HG03095 (cell line): ENCODE measurements around the gene RTN4RL1.

Source experiments
- ATAC-seq: cut with Tn5 transposase; IDR thresholded peaks from one replicate; pipeline ENCODE4 v1.9.1; 2021; ENCODE audit warnings: moderate library complexity; ENCODE audit not compliant: unreplicated experiment

The RTN4RL1 gene

DNA sequence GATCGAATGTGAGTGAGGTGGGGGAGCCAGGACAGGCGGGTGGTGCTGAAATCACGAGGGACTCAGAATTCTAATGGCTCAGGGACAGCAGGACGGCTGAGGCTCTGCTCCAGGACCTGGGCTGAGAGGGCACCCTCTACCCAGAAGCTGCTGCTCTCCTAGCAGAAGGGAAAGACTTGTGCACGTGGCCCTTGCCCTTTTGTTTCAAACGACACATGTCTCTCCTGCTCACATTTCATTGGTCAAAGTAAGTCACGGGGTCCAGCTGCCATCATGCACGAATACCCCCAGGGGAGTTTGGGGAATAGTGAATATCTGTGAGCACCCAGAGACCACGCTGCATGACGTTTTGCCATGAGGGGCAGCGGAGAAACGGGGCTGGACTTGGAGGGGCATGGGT lies 73.2 kb downstream of the RTN4RL1 start:
- no peak for ATAC-seq

DNA sequence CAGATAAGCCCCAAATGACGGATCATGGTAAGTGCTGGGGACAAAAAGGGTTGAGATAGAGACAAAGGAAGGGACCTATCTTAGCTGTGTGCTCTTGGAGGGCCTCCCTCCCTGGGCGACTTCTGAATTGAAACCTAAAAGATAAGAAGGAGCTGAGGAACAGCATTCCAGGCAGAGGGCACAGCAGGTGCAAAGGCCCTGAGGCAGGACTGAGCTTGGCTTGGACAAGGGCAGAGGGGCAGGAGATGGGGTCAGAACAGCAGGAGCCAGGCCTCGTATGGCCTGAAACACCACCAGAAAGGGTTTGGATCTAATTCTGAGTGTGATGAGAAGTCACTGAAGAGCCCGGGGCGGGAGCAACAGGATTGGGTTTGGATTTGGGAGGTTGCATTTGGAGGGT lies 75.4 kb downstream of the RTN4RL1 start:
- no peak for ATAC-seq

- ATAC-seq, result no peak
Observed at GRCh38 chr17:1948517-1948825, 76.7 kb downstream of the RTN4RL1 start.

GRCh38 chr17:1947743-1948516 lies 77.2 kb downstream of the RTN4RL1 start:
- no peak for ATAC-seq

- ATAC-seq, result no peak
Observed at GRCh38 chr17:1947229-1947742, 77.8 kb downstream of the RTN4RL1 start.

- ATAC-seq, result no peak
Observed at GRCh38 chr17:1946021-1946932, 78.9 kb downstream of the RTN4RL1 start.

- no peak for ATAC-seq
Observed at GRCh38 chr17:1945621-1946020, 79.5 kb downstream of the RTN4RL1 start.

- ATAC-seq, result no peak
Observed at GRCh38 chr17:1943436-1943831, 81.7 kb downstream of the RTN4RL1 start.

DNA sequence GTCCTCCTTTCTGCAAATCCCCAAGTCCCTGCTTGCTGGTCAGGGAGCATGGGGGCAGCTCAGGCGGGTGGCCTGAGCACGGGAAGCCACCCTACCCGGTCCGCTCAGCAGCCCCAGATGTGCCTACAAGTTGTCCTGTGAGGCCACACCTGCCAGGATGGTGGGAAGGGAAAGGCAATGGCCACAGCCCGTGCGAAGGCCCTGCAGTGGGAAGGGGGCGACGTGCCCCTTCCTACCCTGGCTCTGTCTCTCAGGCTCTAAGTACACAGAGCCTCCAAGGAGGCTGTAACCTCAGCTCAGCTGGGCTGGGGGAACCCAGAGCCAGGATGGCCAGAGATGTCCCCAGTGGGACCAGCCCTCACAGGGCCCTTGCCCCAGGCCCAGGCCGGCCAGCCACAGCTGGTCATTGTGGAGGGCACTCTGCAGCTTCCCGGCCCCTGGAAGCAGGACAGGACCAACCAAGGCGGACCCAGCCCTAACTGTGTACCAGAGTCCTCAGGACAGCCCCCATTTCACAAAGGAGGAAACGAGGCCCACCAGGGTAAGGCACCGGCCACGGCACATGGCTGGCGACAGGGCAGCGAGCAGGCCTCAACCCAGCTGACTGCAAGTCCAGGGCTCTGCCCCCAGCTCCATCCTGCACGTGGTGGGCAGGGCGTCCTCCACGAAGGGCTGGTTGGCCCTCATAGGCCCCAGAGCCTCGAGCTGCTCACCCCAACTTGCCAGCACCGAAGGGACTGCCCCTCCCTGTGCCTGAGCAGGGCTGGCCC lies 82.3 kb downstream of the RTN4RL1 start:
- no peak for ATAC-seq

DNA sequence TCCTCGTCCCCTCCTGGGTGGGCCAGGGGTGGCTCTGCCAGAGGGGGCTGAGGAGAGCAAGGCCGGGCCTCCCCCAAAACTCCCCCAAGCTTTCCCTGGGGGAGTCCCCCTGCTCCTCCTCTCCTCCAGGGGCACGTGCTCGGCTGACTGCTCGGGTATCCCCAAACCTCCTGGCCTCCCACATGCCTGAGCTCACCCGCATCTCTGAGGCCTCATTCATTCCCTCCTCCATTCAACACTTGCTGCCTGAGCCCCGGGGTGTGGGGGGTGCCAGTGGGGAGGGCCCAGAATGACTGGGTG lies 83.1 kb downstream of the RTN4RL1 start:
- ATAC-seq, result no peak

- no peak for ATAC-seq
Observed at GRCh38 chr17:1941272-1942065, 83.7 kb downstream of the RTN4RL1 start.

- ATAC-seq, result no peak
Observed at GRCh38 chr17:1940810-1941185, 84.3 kb downstream of the RTN4RL1 start.

DNA sequence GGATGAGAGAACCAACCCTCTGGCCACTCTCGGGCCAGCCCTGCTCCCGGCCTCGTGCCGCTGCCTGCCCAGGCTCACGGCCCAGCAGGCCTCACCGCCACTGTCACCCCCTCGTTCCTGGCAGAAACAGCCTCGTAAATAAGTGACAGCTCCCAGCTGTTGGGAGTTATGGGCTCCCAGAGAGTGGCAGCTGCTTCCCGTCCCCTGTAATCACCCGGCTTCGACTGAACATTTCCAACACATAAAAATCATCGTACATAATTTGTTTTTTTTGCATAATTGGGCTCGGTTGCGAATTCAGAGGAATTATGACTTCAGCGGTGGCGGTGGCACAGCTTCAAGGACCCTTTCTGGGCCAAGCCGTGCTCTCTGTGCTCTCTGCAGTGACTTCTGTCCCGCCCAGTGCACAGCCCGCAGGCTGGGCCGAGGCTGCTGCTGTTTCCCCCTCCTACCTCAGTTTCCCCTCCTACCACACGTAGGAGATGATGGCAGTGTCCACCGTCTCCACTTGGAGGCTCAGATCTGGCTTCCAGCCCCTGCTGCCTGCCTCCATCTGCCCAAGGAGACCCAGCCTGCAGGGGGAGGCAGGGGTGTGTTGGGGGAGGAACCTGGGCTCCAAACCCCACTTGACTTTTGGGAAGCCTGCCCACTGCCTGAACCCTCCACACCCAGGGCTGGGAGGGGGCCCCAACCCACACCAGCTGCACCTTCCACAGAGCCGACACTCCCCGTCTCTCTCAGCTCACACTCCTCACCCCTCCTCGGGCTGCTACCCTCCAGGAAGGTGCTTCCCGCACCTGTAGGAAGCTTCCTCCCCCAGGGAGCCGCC lies 84.9 kb downstream of the RTN4RL1 start:
- no peak for ATAC-seq

GRCh38 chr17:1937461-1937860 lies 87.7 kb downstream of the RTN4RL1 start:
- ATAC-seq, result no peak

- ATAC-seq, result no peak
Observed at GRCh38 chr17:1936766-1937165, 88.4 kb downstream of the RTN4RL1 start.

- no peak for ATAC-seq
Observed at GRCh38 chr17:1934901-1935300, 90.2 kb downstream of the RTN4RL1 start.

DNA sequence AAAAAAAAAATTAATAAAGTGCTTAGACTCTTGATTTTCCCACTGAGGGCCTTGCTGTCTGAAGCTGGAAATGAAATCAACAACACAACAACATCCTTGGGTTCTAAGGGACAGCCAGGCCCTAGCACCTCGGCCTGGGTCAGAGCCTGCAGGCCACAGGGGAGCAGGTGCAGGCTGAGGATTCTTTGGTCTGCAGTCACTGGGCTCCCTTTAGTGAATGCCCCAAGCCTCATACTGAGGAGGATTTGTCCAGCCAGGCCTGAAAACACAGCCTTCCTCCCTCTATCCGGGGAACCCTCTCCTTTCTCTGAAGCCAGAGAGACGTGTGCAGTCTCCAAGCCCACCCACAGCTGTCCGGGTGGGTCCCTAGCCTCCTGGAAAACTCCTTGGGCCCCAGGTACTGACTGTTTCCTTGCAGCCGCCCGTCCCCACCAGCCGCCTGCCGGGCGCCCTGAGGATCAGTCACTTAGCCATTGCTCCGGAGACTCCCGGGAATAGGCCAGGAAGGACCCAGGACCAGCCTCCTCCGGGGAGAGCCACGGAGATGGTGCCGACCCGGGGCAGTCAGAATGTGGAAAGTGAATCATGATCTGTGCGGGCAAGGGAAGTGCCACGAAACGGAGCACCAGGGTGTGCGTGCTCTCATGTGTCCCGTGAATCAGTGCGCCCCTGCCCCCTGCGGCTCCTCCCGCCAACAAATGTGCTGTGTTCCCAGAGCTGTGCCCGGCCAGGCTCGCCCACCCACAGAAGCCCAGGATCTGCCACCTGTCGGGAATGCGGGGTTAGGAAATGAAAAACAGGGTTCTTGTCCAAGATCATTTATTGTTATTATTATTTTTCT lies 91.0 kb downstream of the RTN4RL1 start:
- ATAC-seq, result no peak

DNA sequence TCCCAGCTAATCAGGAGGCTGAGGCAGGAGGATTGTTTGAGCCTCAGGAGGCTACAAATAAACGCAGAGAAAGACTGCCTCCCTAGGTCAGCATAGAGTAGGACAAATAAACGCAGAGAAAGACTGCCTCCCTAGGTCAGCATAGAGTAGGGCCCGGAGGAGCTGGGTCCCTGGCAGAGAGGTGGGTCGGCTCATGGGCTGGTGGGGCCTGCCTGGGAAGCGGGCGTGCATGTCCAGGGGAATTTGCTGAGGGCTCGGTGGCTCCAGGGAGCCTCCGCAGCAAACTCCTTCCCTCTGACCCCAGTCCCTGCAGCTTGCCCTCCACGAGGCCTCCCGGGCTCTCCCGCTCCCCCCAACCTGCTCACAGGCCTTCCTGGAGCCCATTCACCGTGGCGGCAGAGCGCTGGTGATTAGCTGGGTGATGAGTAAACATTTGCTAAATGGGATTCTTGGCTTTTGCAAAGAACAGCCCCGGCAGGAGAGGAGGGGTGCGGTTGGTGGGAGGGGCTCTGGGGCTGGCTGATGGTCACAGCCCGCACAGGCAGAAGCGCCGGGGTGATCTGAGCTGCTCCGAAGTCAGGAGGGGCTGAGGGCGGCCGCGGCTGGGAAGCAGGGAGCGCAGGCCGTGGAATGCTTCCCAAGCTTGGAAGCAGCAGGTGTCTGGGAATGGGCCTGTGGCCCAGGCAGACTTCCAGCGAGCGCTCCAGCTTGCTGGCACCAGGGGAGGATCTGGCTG lies 93.1 kb downstream of the RTN4RL1 start:
- no peak for ATAC-seq

GRCh38 chr17:1930337-1930645 lies 94.8 kb downstream of the RTN4RL1 start:
- ATAC-seq, result no peak
